AG09309 (cell line): ENCODE measurements around the gene PIK3R5.

Source experiments
- DNase-seq: peaks from one replicate; pipeline ENCODE4 v3.0.0-alpha.2; 2010; ENCODE audit warnings: low read depth
- H3K4me3 ChIP-seq: 2 replicates; pipeline ENCODE4 v1.5.1; 2011; ENCODE audit warnings: mild to moderate bottlenecking, low read depth, low read length, moderate library complexity; ENCODE audit not compliant: control insufficient read depth
- TF ChIP-seq, protein P1 (sequence below): IDR thresholded peaks from 2 replicates; pipeline ENCODE4 v1.5.1; 2011; ENCODE audit warnings: mild to moderate bottlenecking, low read depth, low read length, inconsistent platforms; ENCODE audit not compliant: insufficient read depth, control insufficient read depth; ENCODE audit errors: missing control alignments

PIK3R5 gene

DNA sequence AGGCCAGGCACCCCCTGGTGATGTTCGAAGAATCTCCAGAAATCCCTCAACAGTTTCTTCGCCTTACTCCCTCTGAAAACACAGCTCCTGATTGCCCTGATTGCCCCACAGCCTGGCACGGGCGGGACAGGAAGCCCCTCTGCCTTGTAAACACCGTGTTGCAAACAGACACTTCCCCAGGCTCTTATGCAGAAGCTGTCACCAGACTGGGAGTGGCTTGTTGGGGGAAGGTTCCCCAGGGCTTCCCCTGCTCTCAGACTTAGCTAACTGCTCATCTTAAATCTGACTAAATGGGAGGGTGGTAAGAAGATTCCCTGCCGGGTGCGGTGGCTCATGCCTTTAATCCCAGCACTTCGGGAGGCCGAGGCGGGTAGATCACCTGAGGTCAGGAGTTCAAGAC is 11.2 kb downstream of the PIK3R5 start:
- TF ChIP-seq, protein P1, sequence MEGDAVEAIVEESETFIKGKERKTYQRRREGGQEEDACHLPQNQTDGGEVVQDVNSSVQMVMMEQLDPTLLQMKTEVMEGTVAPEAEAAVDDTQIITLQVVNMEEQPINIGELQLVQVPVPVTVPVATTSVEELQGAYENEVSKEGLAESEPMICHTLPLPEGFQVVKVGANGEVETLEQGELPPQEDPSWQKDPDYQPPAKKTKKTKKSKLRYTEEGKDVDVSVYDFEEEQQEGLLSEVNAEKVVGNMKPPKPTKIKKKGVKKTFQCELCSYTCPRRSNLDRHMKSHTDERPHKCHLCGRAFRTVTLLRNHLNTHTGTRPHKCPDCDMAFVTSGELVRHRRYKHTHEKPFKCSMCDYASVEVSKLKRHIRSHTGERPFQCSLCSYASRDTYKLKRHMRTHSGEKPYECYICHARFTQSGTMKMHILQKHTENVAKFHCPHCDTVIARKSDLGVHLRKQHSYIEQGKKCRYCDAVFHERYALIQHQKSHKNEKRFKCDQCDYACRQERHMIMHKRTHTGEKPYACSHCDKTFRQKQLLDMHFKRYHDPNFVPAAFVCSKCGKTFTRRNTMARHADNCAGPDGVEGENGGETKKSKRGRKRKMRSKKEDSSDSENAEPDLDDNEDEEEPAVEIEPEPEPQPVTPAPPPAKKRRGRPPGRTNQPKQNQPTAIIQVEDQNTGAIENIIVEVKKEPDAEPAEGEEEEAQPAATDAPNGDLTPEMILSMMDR, result no peak
- DNase-seq, result no peak
- no peak overlapping the region for H3K4me3 ChIP-seq

GRCh38 chr17:8953156-8953885 is 12.2 kb downstream of the PIK3R5 start:
- no peak overlapping the region for H3K4me3 ChIP-seq
- TF ChIP-seq, protein P1, result no peak
- DNase-seq, result no peak

- no peak for DNase-seq
- H3K4me3 ChIP-seq, result no peak overlapping the region
- TF ChIP-seq, protein P1, result no peak
Observed at GRCh38 chr17:8952191-8952590, 13.3 kb downstream of the PIK3R5 start.

DNA sequence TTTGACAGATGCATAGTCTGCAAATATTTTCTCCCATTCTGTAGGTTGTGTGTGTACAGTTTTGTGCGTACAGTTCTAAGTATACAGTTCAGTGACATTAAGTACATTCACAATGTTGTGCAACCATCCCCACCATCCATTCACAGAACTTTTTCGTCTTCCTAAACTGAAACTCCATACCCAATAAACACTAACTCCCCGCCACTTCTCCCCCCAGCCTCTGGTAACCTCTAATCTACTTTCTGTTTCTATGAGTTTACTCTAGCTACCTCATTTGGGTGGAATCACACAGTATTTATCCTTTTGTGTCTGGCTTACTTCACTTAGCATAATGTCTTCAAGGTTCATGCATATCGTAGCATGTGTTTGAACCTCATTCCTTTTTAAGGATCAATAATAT is 14.3 kb downstream of the PIK3R5 start:
- no peak for DNase-seq
- H3K4me3 ChIP-seq, result no peak overlapping the region
- TF ChIP-seq, protein P1, result no peak

DNA sequence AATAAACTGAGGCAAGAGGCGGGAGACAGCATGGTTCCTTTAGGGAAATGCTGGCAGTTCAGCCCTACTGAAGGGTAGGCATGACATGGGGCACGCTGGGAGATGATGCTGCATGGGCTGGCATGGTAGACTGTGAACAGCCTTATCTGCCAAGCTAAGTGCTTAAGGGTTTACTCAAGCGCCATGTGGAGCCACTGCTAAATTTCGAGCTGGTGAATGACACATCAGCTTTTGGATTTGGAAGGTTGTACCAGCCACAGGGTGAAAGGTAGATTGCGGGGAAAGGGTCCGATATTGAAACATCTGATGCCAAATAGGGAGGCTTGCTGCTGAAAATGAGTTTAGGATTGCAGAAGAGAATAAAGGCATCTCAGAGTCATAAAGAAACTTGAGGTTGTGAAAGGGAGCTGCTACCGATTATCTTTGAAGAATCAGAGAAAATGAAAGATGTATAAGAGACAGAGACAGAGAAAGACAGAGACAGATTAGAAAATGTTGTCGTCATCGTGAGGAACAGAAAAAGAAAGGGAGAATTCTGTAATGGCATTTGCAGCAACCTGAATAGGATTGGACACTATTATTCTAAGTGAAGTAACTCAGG is 16.3 kb downstream of the PIK3R5 start:
- H3K4me3 ChIP-seq, result no peak overlapping the region
- no peak for DNase-seq

DNA sequence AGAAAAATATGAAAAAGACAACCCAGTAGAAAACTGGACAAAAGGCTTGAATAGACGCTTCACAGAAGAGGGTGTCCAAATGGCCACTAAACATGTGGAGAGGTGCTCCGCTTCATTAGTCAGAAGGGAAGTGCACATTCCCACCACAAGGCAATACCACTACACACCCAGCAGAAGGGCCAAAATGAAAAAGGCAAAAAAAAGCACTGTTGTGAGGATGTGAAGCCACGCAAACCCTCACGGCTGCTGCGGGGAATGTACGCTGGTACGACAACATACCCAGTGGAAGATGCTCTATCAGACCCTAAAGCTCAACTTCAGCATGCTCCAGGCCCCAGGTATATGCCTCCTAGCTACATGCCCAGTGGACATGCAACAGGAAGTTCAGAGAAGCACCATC is 17.0 kb downstream of the PIK3R5 start:
- H3K4me3 ChIP-seq, result no peak overlapping the region
- DNase-seq, result no peak
- TF ChIP-seq, protein P1, result no peak

More for the DNA sequence above, 16.3 kb downstream of the PIK3R5 start:
- TF ChIP-seq, protein P1, result no peak
